ENCODE measurements around the gene CAPN6. TPM values are rescaled to one million over a fixed set of nuclear protein-coding genes. Genes with fewer than 3 reads are reported as not detected.

The CAPN6 gene
- total RNA-seq, 1 donor from 2014 or later: not detected

GRCh38 chrX:111262086-111262485 is 8.2 kb downstream of the CAPN6 start:
- intact Hi-C loops (cut with micrococcal nuclease): no loop called here
- Mint-ChIP-seq H3K36me3 (ENCODE audit: low read depth) (no peaks in the 10 kb centered on the region), H3K4me3 (no peak overlapping the region), H3K9me3 (no peaks in the 10 kb centered on the region), H3K27ac (no peak overlapping the region), H3K27me3 (ENCODE audit: insufficient read depth) (no peaks in the 10 kb centered on the region), H3K4me1 (ENCODE audit: low read depth) (no peaks in the 10 kb centered on the region)
- no peak for DNase-seq (ENCODE audit: low spot score)

- DNase-seq (ENCODE audit: low spot score): no peak
- no peaks in the 10 kb centered on the region for H3K4me1 Mint-ChIP-seq (ENCODE audit: low read depth)
- H3K4me3 Mint-ChIP-seq: no peak overlapping the region
- intact Hi-C loops (cut with micrococcal nuclease): no loop called here
- H3K9me3 Mint-ChIP-seq: no peaks in the 10 kb centered on the region
- H3K36me3 Mint-ChIP-seq (ENCODE audit: low read depth): no peaks in the 10 kb centered on the region
- H3K27ac Mint-ChIP-seq: no peak overlapping the region
- no peaks in the 10 kb centered on the region for H3K27me3 Mint-ChIP-seq (ENCODE audit: insufficient read depth)
These were observed 9.8 kb downstream of the CAPN6 start for GRCh38 chrX:111260451-111260850.

GRCh38 chrX:111259559-111259958 is 10.7 kb downstream of the CAPN6 start:
- no peak overlapping the region for H3K27ac Mint-ChIP-seq

GRCh38 chrX:111257733-111258132 is 12.6 kb downstream of the CAPN6 start:
- Mint-ChIP-seq H3K27me3 (ENCODE audit: insufficient read depth) (no peaks in the 10 kb centered on the region), H3K9me3 (no peaks in the 10 kb centered on the region), H3K4me1 (ENCODE audit: low read depth) (no peaks in the 10 kb centered on the region), H3K36me3 (ENCODE audit: low read depth) (no peaks in the 10 kb centered on the region), H3K27ac (no peak overlapping the region), H3K4me3 (no peak overlapping the region)
- DNase-seq (ENCODE audit: low spot score): no peak
- intact Hi-C loops (cut with micrococcal nuclease): no loop called here

More at GRCh38 chrX:111259559-111259958, 10.7 kb downstream of the CAPN6 start:
- no peaks in the 10 kb centered on the region for H3K4me1 Mint-ChIP-seq (ENCODE audit: low read depth)
- H3K4me3 Mint-ChIP-seq: no peak overlapping the region
- no peaks in the 10 kb centered on the region for H3K9me3 Mint-ChIP-seq
- intact Hi-C loops (cut with micrococcal nuclease): no loop called here
- no peaks in the 10 kb centered on the region for H3K36me3 Mint-ChIP-seq (ENCODE audit: low read depth)
- no peak for DNase-seq (ENCODE audit: low spot score)
- no peaks in the 10 kb centered on the region for H3K27me3 Mint-ChIP-seq (ENCODE audit: insufficient read depth)

- intact Hi-C loops (cut with micrococcal nuclease): no loop called here
- no peak for DNase-seq (ENCODE audit: low spot score)
- no peaks in the 10 kb centered on the region for H3K27me3 Mint-ChIP-seq (ENCODE audit: insufficient read depth)
- no peaks in the 10 kb centered on the region for H3K4me1 Mint-ChIP-seq (ENCODE audit: low read depth)
- H3K9me3 Mint-ChIP-seq: no peaks in the 10 kb centered on the region
- no peak overlapping the region for H3K27ac Mint-ChIP-seq
- H3K4me3 Mint-ChIP-seq: no peak overlapping the region
- H3K36me3 Mint-ChIP-seq (ENCODE audit: low read depth): no peaks in the 10 kb centered on the region
These were observed 15.2 kb downstream of the CAPN6 start for GRCh38 chrX:111254896-111255693.

GRCh38 chrX:111244235-111244750 is 26.0 kb downstream of the CAPN6 start:
- H3K9me3 Mint-ChIP-seq: no peaks in the 10 kb centered on the region
- peaks cover 5% of the 10 kb centered on the region for H3K27me3 Mint-ChIP-seq (ENCODE audit: insufficient read depth)
- H3K27ac Mint-ChIP-seq: no peak overlapping the region
- DNase-seq (ENCODE audit: low spot score): no peak
- no peaks in the 10 kb centered on the region for H3K36me3 Mint-ChIP-seq (ENCODE audit: low read depth)
- intact Hi-C loops (cut with micrococcal nuclease): loop anchor here (1.0 to 5.0 kb wide), 3 partner anchors 145 to 794 kb away; no protein-coding TSS in a partner anchor
- no peak overlapping the region for H3K4me3 Mint-ChIP-seq
- H3K4me1 Mint-ChIP-seq (ENCODE audit: low read depth): no peaks in the 10 kb centered on the region

- Mint-ChIP-seq H3K4me1 (ENCODE audit: low read depth) (no peaks in the 10 kb centered on the region), H3K36me3 (ENCODE audit: low read depth) (no peaks in the 10 kb centered on the region), H3K4me3 (no peak overlapping the region), H3K9me3 (no peaks in the 10 kb centered on the region), H3K27me3 (ENCODE audit: insufficient read depth) (peaks cover 2% of the 10 kb centered on the region), H3K27ac (no peak overlapping the region)
- intact Hi-C loops (cut with micrococcal nuclease): no loop called here
- no peak for DNase-seq (ENCODE audit: low spot score)
These were observed 53.9 kb downstream of the CAPN6 start for GRCh38 chrX:111216293-111216801.

- no peaks in the 10 kb centered on the region for H3K36me3 Mint-ChIP-seq (ENCODE audit: low read depth)
- intact Hi-C loops (cut with micrococcal nuclease): no loop called here
- H3K27me3 Mint-ChIP-seq (ENCODE audit: insufficient read depth): no peaks in the 10 kb centered on the region
- H3K4me3 Mint-ChIP-seq: no peak overlapping the region
- no peaks in the 10 kb centered on the region for H3K9me3 Mint-ChIP-seq
- no peak for DNase-seq (ENCODE audit: low spot score)
- H3K4me1 Mint-ChIP-seq (ENCODE audit: low read depth): no peaks in the 10 kb centered on the region
- no peak overlapping the region for H3K27ac Mint-ChIP-seq
These were observed 62.4 kb downstream of the CAPN6 start for GRCh38 chrX:111207851-111208250.

- intact Hi-C loops (cut with micrococcal nuclease): no loop called here
- Mint-ChIP-seq H3K27ac (no peak overlapping the region), H3K4me3 (no peak overlapping the region), H3K4me1 (ENCODE audit: low read depth) (no peaks in the 10 kb centered on the region), H3K9me3 (no peaks in the 10 kb centered on the region), H3K27me3 (ENCODE audit: insufficient read depth) (peaks cover 2% of the 10 kb centered on the region), H3K36me3 (ENCODE audit: low read depth) (no peaks in the 10 kb centered on the region)
- DNase-seq (ENCODE audit: low spot score): no peak
These were observed 70.0 kb downstream of the CAPN6 start for GRCh38 chrX:111200327-111200726.

GRCh38 chrX:111199505-111199904 is 70.8 kb downstream of the CAPN6 start:
- H3K27me3 Mint-ChIP-seq (ENCODE audit: insufficient read depth): peaks cover 2% of the 10 kb centered on the region

More at GRCh38 chrX:111199505-111199904, 70.8 kb downstream of the CAPN6 start:
- Mint-ChIP-seq H3K9me3 (no peaks in the 10 kb centered on the region), H3K4me3 (no peak overlapping the region), H3K36me3 (ENCODE audit: low read depth) (no peaks in the 10 kb centered on the region), H3K4me1 (ENCODE audit: low read depth) (no peaks in the 10 kb centered on the region), H3K27ac (no peak overlapping the region)
- DNase-seq (ENCODE audit: low spot score): no peak
- intact Hi-C loops (cut with micrococcal nuclease): no loop called here

Other genes with a start within 250 kb of the CAPN6 start
- 0.03 TPM in 1 of 2 replicates, not detected in the other for gene PAK3, start 174.3 kb downstream of the CAPN6 start, total RNA-seq
- gene DCX, start 141.7 kb upstream of the CAPN6 start, total RNA-seq: not detected in 2 replicates
- gene SERTM2, start 241.2 kb upstream of the CAPN6 start, total RNA-seq: not detected in 2 replicates